Superior temporal gyrus (tissue), 1 donor: ENCODE data around the gene LGI2.

Source experiments
- DNase-seq: peaks from one replicate; pipeline ENCODE4 v3.0.0-alpha.2; 2016; ENCODE audit errors: extremely low spot score

LGI2 gene

GRCh38 chr4:24995346-24995919, 35.3 kb downstream of the LGI2 start:
- no peak for DNase-seq

- DNase-seq, result no peak
Measured at GRCh38 chr4:24993551-24994080, 37.1 kb downstream of the LGI2 start.

GRCh38 chr4:24992968-24993367, 37.8 kb downstream of the LGI2 start:
- DNase-seq, result no peak

GRCh38 chr4:24991015-24991414, 39.7 kb downstream of the LGI2 start:
- DNase-seq, result no peak

GRCh38 chr4:24989327-24989726, 41.4 kb downstream of the LGI2 start:
- DNase-seq, result no peak

- no peak for DNase-seq
Measured at GRCh38 chr4:24988776-24989175, 42.0 kb downstream of the LGI2 start.

GRCh38 chr4:24984602-24985532, 45.9 kb downstream of the LGI2 start:
- DNase-seq, result no peak

- no peak for DNase-seq
Measured at GRCh38 chr4:24980740-24981139, 50.0 kb downstream of the LGI2 start.

- DNase-seq, result peak; percentile 89
Measured at GRCh38 chr4:24980064-24980690, 50.6 kb downstream of the LGI2 start.

- DNase-seq, result peak; percentile 48
Measured at GRCh38 chr4:24979554-24979953, 51.2 kb downstream of the LGI2 start.

- DNase-seq, result no peak
Measured at GRCh38 chr4:24978291-24979075, 52.3 kb downstream of the LGI2 start.

- no peak for DNase-seq
Measured at GRCh38 chr4:24975510-24975909, 55.2 kb downstream of the LGI2 start.

- DNase-seq, result no peak
Measured at GRCh38 chr4:24973747-24974601, 56.8 kb downstream of the LGI2 start.

- DNase-seq, result no peak
Measured at GRCh38 chr4:24973404-24973746, 57.4 kb downstream of the LGI2 start.

GRCh38 chr4:24971192-24971591, 59.6 kb downstream of the LGI2 start:
- no peak for DNase-seq

- no peak for DNase-seq
Measured at GRCh38 chr4:24970635-24971034, 60.1 kb downstream of the LGI2 start.

GRCh38 chr4:24970191-24970590, 60.6 kb downstream of the LGI2 start:
- no peak for DNase-seq

GRCh38 chr4:24969486-24969885, 61.3 kb downstream of the LGI2 start:
- DNase-seq, result no peak

- no peak for DNase-seq
Measured at GRCh38 chr4:24968992-24969391, 61.8 kb downstream of the LGI2 start.

GRCh38 chr4:24968278-24968677, 62.5 kb downstream of the LGI2 start:
- DNase-seq, result no peak

GRCh38 chr4:24967346-24967745, 63.4 kb downstream of the LGI2 start:
- DNase-seq, result no peak
